ENCODE results near the gene CLPTM1.

- TF ChIP-seq POLR2A (IDR thresholded peaks at IDR 0.05) (no peak), CTCF (IDR thresholded peaks at IDR 0.05) (no peak), POLR2AphosphoS5 (IDR thresholded peaks at IDR 0.05) (no peak), EP300 (IDR thresholded peaks at IDR 0.05) (no peak)
Observed at GRCh38 chr19:44912854-44913253, 42.3 kb upstream of the CLPTM1 start.

Measured in stomach (tissue), 4 donors.